Activated CD4-positive, CD25-positive, alpha-beta regulatory T cell (primary cell): ENCODE measurements around the gene ACP2.
A peak's percentile ranks its signal among the peaks of the same experiment; 100 is the strongest.
"Not testable (repeated sequence)": the region's sequence is repeated elsewhere in the genome, so short reads cannot be mapped to it uniquely, and the experiment has no call there.

Experiments used
- DNase-seq, 4 experiments: peaks; one replicate each; lab custom pipeline; 2025; lab: John Stamatoyannopoulos, UW

ACP2 gene

DNA sequence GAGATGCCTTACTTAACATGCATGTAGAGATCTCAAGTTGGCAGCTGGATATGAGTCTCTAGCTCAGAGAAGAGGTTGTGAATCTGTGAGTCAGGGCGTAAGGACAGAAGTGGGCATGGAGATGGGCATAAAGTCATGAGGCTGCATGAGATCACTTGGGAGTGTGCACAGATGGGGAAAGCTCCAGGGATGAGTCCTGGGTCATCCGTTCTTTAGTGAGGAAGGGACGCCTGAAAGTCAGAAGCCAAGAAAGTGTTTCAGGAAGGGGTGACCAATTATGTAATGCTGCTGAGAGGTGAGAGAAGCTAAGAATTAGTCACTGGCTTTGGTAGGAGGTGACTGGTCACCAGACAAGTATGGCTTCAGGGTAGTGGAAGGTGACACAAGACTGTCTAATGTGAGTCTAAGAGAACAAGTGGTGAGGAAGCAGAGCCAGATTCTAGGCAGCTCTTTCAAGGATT, 6.7 kb downstream of the ACP2 start:
- DNase-seq: no peak

DNA sequence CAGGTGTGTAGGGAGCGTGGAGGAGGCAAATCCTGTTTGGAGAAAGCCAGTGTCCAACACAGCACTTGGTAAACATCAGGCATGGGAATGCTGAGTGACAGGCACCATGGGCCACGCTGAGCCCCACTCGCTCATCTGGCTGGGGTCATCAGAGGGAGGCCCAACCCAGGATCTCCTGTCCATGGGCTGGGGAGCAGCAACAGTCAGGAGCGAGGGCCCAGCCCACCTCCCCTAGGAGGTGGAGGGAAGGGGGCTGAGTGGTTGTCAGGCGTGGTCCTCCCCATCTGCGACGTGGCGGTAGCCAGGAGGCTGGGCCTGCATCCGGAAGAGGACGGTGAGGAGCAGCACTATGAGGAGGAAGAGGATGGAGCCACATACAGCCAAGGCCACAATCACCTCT, 8.8 kb downstream of the ACP2 start:
- DNase-seq: no peak

DNA sequence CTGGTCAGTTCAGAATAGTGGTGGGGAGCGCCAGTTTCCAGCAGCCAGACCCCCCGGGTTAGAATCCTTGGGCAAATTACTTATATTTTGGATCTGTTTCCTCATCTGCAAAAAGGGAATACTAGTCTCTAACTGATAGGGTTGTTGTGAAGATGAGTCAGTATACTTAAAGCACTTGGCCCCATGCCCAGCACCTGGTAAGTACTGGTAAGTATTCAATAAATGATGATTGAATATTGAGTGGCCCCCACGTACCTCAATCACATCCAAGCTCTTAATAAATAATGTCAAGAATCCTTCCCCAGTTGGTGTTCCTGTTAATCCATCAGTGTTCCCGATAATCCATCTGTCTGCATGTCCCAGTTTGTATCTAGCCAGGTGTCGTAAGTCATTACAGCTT, 12.1 kb downstream of the ACP2 start:
- no peak for DNase-seq

DNA sequence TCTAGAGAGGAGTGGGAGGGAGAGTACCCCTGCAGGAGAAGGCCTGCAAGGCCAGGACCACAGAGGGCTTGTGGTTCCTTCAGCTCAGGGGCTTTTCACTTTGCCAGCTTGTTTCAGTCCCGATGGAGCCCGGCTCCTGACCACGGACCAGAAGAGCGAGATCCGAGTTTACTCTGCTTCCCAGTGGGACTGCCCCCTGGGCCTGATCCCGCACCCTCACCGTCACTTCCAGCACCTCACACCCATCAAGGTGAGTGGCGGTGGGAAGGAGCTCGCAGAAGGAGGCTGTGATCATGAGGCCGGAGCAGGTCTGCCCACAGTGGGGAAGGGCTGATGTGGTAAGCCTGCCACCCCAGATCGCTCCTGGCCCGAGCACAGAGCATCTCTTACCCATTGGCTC, 13.5 kb downstream of the ACP2 start:
- no peak for DNase-seq

DNA sequence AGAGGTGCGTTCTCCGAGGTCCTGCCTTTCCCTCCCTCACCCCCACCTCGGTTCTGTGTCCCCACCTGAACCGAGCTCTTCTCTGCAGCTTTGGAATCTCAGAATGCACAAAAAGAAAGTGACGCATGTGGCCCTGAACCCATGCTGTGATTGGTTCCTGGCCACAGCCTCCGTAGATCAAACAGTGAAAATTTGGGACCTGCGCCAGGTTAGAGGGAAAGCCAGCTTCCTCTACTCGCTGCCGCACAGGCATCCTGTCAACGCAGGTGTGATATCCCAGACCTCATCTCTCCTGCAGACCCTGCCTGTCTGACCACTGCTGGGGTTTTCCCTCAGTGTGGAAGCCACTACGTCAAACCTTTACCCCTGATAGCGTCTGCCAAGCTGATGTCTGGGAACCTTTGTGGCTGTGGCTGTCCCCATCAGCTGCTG, 13.9 kb downstream of the ACP2 start:
- DNase-seq: no peak

DNA sequence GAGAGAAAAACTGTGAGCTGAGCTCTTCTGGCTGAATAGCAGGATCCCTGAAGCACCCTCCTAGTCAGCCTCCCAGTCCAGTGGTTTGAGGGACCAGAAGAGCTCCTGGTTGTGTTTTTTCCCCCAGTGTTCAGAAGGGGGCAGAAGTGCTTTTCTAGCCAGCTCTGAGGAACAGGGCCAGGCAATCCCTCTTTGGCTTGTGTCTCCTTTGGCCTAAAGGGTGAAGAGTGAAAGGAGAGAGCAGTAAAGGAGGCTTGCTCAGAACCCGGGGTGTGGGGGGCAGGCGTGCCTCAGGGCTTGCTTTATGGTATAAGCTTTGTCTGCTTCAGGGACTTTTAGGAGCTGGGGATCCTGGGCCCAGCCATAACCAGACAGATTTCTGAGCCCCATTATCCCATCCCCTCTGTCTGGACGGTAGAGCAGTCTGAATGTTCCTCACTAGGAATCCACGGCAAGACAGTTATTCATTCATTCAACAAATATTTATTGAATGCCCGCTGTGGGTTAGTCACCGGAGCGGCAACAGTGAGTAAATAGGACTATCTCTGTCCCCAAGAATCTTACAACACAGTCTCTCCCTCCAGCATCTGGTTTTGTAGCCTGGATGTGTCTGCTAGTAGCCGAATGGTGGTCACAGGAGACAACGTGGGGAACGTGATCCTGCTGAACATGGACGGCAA, 14.5 kb downstream of the ACP2 start:
- no peak for DNase-seq

DNA sequence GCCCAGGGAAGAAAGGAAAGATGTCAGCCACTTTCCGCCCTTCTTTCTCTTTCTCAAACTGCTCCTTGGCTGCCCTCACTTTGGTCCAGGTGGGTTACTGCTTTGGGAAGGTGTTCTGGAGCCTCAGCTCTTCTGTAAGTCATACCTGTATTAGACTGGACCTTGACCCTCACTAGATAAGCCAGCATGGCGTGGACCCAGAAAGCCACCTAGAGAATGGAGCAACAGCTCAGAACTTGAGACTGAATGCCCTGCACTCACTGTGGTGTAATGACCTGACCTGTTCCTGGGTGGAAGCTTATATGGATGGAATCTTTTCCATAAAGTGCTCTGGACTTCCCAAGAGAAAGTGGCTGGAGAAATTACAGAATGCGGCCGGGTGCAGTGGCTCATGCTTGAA, 15.6 kb downstream of the ACP2 start:
- DNase-seq: no peak

DNA sequence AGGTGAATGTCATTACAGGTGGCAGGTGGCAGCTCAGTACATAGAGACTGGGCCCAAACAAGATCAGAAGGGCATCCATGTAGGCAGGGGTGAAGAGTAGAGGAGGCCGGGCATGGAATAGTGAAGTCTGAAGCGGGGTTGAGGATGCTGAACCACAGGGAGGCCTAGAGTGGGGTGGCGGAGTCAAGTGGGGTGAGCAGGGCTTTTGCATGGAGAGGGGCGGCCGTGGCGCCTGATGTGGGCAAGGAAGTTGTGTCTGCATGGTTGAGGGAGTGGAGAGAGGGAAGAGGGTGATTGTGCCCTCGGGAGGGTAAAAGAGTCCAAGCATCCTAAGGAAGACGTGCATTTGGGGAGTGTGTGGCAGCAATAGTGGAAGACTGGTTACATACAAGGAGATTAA, 19.5 kb downstream of the ACP2 start:
- DNase-seq: no peak

DNA sequence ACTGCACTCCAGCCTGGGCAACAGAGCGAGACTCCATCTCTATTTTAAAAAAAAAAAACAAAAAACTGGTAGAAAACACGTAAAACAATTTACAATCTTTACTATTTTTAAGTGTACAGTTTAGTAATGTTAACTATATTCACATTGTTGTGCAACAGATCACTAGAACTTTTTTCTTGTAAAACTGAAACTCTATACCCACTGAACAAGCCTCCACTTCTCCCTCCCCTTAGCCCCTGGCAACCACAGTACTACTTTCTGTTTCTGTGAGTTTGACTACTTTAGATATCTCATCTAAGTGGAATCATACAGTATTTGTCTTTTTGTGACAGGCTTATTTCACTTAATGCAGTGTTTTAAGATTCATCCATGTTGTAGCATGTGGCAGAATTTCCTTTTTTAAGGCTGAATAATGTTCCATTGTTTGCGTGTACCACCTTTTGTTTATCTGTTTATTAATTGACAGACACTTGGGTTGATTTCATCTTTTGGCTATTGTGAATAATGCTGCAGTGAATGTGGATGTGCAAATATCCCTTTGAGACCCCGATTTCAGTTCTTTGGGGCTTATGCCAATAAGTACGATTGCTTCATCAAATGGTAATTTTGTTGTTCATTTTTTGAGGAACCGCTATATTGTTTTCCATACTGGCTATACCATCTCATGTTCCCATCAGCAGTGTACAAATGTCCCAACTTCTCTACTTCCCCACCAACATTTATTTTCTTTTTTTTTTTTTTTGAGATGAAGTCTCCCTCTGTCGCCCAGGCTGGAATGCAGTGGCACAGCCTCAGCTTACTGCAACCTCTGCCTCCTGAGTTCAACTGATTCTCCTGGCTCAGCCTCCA, 22.8 kb downstream of the ACP2 start:
- DNase-seq: no peak

DNA sequence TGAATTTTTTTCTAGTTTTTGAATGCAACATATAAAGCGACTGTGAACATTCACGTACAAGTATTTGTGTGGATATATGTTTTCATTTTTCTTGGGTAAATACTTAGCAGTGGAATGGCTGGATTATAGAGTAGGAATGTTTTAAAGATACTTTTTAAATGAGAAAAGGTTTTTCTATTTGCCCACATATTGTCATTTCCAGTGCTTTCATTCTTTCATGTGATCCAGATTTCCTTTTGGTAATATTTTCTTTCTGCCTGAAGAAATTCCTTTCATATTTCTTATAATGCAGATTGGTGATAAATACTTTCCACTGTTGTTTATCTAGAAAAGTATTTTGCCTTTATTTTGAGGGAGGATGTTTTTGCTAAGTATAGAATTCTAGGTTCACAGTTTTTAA, 25.9 kb downstream of the ACP2 start:
- no peak for DNase-seq

DNA sequence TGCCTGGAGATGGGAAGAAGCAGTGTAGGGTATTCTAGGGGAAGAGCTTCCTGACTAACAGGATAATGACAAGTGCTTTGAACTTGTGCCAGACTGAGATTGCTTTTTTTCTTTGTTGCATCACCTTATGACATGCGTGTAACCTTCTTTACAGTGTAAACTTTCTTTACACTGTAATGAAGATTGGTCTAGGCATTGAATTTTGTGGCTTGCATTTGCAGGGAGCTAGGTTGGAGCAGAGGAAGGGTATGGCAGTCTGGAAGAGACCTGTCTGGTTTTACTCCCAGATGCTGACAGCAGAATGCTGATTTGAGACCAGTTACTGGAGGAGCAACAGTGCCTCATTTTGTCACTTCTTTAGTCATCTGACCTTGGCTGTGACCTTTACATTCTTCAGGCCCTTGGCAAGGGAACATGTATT, 28.2 kb downstream of the ACP2 start:
- no peak for DNase-seq

DNA sequence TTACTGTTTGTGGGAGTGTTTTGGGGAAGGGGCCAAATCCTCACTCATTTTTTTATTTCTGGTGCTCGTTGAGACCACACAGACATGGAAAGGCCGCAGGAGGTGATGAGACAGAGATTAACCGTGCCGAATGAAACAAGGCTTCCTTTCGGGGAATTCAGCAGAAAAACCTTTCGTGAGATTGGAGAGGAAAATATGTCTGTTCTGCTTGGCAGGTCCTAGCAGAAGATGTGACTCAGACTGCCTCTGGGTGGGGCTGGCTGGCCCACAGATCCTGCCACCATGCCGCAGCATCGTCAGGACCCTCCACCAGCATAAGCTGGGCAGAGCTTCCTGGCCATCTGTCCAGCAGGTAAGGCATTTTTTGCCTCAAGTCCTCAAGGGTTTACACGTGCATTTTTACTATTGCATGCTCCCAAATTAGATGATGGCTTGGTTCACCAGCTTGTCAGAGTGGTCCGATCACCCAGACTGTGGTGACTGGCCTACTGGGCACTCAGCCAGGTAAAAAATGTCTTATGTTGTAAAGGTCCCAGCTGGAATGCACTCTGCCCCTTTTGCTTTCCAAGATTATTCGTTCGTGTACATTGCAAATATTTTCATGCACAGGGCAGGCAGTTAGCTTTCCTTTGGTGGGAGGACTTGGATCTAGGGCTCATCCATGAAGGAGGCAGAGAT, 32.4 kb downstream of the ACP2 start:
- peak; percentile 10 to 31 (median 17) for DNase-seq

DNA sequence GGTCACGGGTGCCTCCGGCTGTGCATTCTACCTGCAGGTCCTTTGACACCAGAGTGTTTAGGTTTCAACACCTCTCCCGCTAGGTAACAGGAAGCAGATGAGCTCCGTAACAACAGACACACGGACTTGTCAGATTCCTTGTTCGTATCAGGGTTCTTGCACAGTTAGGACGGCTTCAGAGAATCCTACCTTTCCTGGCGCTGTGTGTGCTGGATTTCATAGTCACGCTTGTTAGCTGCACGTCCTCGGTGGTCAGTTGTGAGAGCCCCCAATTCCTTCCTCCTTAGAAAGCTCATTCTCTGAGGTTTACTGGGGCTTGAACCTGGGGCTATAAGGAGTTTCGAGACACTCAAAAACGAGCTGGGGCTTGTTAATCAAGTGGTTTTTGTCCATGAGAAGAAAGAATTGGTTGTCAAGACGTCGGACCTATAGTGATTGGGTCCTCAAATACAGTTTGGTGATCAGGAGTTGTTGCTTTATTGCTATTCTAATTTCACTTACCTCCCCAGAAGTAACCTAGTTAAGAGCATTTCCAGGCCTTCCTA, 33.2 kb downstream of the ACP2 start:
- DNase-seq: no peak

DNA sequence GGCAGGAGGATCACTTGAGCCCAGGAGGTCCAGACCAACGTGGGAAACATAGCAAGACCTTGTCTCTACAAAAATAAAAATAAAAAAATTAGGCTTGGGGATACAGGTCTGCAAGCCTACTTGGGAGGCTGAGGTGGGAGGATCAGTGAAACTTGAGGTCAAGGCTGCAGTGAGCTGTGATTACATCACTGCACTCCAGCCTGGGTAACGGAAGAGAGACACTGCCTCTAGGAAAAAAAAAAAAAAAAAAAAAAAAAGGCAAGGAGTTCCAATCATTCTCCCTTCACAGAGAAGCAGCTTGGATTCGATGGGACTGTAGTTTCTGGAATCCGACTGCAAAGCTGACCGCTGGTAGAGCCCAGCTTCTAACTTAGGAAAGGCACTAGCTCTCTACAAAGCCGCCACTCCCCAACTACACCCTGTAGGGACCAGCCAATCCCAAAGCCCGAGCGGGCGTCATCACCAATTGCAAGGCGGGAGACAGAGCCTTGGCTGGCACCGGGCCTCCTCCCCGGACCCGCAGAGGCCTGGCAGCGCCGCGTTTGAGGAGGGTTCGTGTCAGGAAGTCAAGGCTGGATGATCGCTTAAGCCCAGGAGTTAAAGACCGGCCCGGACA, 34.6 kb downstream of the ACP2 start:
- peak; percentile 53 to 66 (median 64) for DNase-seq

DNA sequence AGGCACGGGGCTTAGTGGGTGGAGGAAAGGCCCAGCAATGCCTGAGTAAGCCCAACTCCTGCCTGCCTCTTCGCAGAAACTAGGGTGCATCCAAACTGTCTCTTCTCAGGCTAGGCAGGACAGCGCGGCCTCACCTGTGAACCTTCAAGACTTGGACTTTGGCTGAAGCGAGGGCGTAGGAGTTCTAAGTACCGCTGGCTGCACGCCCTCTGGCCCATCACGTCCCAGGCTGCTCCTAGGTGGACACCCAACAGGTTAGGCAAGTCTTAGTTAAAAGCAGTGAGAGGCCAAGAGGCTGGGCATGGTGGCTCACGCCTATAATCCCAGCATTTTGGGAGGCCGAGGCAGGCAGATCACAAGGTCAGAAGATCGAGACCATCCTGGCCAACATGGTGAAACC, 35.7 kb downstream of the ACP2 start:
- no peak for DNase-seq

DNA sequence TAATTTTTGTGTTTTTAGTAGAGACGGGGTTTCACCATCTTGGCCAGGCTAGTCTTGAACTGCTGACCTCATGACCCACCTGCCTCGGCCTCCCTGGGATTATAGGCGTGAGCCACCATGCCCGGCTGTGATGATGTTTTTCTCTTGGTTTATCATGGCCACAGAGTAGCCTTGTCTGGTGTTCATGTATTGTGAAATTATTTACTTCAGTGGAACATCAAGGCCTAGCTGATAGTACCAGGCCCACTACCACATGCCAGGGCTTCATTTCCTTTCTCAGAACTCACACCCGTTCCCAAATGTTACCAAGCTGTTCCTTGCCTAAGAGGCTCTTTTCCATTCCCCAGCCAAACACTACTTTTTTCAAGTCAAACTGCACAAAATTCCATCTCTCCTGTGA, 40.0 kb downstream of the ACP2 start:
- DNase-seq: no peak

DNA sequence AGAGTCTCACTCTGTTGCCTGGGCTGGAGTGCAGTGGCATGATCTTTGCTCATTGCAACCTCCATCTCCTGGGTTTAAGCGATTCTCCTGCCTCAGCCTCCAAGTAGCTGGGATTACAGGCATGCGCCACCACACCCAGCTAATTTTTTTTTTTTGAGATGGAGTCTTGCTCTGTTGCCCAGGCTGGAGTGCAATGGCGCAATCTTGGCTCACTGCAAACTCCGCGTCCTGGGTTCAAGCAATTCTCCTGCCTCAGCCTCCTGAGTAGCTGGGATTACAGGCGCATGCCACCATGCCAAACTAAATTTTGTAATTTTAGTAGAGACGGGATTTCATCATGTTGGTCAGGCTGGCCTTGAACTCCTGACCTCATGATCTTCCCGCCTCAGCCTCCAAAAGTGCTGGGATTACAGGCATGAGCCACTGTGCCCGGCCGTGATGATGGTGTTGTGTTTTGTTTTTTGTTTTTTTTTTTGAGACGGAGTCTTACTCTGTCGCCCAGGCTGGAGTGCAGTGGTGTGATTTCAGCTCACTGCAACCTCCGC, 40.5 kb downstream of the ACP2 start:
- DNase-seq: not testable (repeated sequence)

DNA sequence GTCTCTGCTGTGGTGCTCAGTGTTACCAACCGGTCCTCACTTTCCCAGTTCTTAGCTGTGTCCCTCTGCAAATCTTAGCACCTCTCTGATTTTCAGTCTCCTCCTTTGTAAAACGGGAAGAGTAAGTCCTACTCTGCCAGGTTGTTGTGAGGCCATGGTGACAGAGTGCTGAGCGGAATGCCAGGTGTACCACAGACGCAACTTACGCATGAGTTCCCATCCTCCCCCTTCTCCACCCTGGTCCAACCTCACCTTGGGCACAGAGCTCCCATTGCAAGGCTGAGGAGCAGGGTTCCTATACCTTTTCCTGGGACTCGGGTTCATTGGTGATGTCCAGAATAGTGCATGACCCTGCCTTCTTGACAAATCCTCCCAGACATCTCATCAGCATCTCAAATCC, 41.2 kb downstream of the ACP2 start:
- no peak for DNase-seq

DNA sequence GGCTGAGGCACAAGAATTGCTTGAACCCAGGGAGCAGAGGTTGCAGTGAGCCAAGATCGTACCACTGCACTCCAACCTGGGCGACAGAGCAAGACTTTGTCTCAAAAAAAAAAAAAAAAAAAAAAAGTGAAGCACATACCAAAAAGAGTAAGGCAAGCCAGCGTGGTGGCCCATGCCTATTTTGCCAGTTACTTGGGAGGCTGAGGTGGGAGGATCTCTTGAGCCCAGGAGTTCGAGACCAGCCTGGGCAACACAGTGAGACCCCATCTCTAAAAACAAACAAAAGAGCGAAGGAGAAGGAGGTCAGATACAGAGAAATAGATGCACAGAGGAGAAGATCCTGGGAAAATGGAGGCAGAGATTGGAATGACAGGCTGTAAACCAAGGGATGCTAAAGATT, 42.0 kb downstream of the ACP2 start:
- DNase-seq: not testable (repeated sequence)

DNA sequence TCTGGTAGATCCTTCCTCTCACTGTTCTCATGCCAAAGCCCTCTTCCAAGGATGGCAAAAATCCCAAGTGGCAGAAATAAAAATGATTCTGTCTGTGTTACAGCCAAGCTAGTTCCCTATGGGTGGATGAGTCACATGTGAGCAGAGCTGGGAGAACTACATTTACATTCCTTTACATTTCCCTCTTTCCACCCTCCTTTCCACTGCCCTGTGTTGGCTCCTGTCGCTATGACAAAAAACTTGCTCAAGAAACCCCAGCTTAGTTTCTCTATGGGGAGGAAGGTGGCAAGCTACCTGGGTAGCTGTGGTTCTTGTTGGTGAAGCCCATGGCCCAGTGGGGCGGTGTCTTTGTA, 44.0 kb downstream of the ACP2 start:
- DNase-seq: no peak

DNA sequence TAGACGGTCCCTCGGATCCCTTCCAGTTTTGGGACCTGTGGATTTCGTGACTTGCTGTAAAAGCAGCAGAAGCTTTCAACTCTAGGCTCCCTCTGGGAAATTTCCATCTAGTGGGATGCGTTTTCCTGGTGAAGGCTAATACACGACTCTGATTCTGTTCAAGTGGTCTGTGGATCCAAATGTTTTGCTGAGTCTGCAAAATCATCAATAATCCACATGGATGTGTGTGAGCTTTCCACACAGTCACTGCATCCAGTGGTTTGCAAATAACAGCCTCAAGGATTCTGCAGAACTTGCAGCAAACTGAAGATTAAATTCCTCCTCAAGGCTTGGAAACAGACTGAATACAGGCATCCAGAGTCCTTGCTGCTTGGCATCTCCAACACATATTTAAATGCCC, 46.0 kb downstream of the ACP2 start:
- DNase-seq: no peak

DNA sequence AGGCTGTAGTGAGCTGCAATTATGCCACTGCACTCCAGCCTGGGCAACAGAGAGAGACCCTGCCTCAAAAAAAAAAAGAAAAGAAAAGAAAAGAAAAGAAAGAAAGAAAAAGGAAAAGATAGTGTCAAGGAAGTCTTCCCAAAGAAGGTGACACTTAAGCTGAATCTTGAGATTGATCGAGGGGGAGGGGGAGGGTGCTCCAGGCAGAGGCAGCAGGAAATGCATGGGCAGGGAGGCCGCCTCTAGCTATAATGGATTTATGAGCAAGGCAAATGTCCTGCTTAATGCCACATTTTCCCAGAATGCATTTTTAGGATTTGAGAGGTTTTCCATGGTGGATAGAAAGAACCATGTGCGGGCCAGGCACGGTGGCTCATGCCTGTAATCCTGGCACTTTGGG, 47.6 kb downstream of the ACP2 start:
- no peak for DNase-seq
